GM12878 (cell line): ENCODE data around the gene SLC12A7. TPM values are rescaled to one million over a fixed set of nuclear protein-coding genes. Genes with fewer than 3 reads are reported as not detected.

Experiments used
- ATAC-seq: fragments of 200-7000 bp; cut with Tn5 transposase; 3 replicates; pipeline ENCODE4 v1.9.1; 2020; ENCODE audit warnings: mild to moderate bottlenecking, moderate library complexity
- BruUV-seq: library from RNA; stranded (reverse); fragments of 400-500 nt; replicated peaks from 2 replicates; lab custom pipeline; 2021; lab: Mats Ljungman, UMichigan
- CTCF ChIA-PET: fragments of 300-600 bp; sonication (Branson Sonifier 250); formaldehyde crosslinking; extraction: SDS; loops from one replicate; lab custom pipeline; 2021; ENCODE audit warnings: inconsistent platforms; lab: Yijun Ruan, JAX
- POLR2A ChIA-PET: fragments of 350-600 bp; formaldehyde crosslinking; extraction: SDS; loops from one replicate; lab custom pipeline; 2021; ENCODE audit warnings: inconsistent platforms; lab: Charles Lee
- RAD21 ChIA-PET: fragments of 300-600 bp; sonication (Branson Sonifier 250); formaldehyde crosslinking; loops from one replicate; lab custom pipeline; 2023; ENCODE audit warnings: antibody characterized with exemption; ENCODE audit not compliant: unreplicated experiment; lab: Charles Lee
- SMC1A ChIA-PET: fragments of 300-600 bp; sonication (Branson Sonifier 250); formaldehyde crosslinking; loops from one replicate; lab custom pipeline; 2023; ENCODE audit not compliant: unreplicated experiment, uncharacterized antibody; lab: Charles Lee
- DNase-seq: peaks from one replicate; pipeline ENCODE4 v3.0.0-alpha.2; 2011; ENCODE audit warnings: low read depth, low spot score
- FAIRE-seq: peaks from 3 replicates; lab custom pipeline; 2011; peaks lifted over from hg19 to GRCh38; lab: Jason Lieb, UNC
- H2AFZ ChIP-seq: 2 replicates; pipeline ENCODE4 v1.6.0; 2011; ENCODE audit warnings: low read depth, low read length, control low read depth; ENCODE audit not compliant: control insufficient read depth
- H3K27ac ChIP-seq: 2 replicates; pipeline ENCODE4 v1.5.1; 2011; ENCODE audit warnings: control low read depth; ENCODE audit not compliant: control insufficient read depth, insufficient read depth
- H3K27me3 ChIP-seq, 2 experiments: replicated peaks in 1 of 2; 2 replicates each; pipeline versions ENCODE4 v1.6.0 to v1.6.1; 2011; ENCODE audit warnings: low read length in 1 of 2; ENCODE audit not compliant: control insufficient read depth in 2 of 2, insufficient read depth in 2 of 2
- H3K36me3 ChIP-seq, 2 experiments: 2 replicates each; pipeline ENCODE4 v1.5.1; 2011; ENCODE audit warnings: low read length in 1 of 2; ENCODE audit not compliant: control insufficient read depth in 2 of 2, insufficient read depth in 2 of 2
- H3K4me1 ChIP-seq: 2 replicates; pipeline ENCODE4 v1.6.1; 2011; ENCODE audit warnings: mild to moderate bottlenecking, low read length, moderate library complexity, mixed read lengths; ENCODE audit not compliant: control insufficient read depth, insufficient read depth
- H3K4me2 ChIP-seq: 2 replicates; pipeline ENCODE4 v1.6.0; 2011; ENCODE audit warnings: control low read depth; ENCODE audit not compliant: control insufficient read depth, insufficient read depth
- H3K4me3 ChIP-seq: fragments of 200-600 bp; sonication (generic); 2 replicates; pipeline ENCODE4 v1.5.1; 2016
- H3K79me2 ChIP-seq: 2 replicates; pipeline ENCODE4 v1.6.0; 2011; ENCODE audit warnings: low read length; ENCODE audit not compliant: control insufficient read depth, insufficient read depth
- H3K9ac ChIP-seq: 2 replicates; pipeline ENCODE4 v1.8.0; 2011; ENCODE audit warnings: low read length, control low read depth, mixed read lengths; ENCODE audit not compliant: control insufficient read depth, insufficient read depth
- H3K9me3 ChIP-seq: replicated peaks from 3 replicates; pipeline ENCODE4 v1.5.1; 2011; ENCODE audit warnings: mild to moderate bottlenecking, low read length; ENCODE audit not compliant: control insufficient read depth, insufficient read depth
- H4K20me1 ChIP-seq: 2 replicates; pipeline ENCODE4 v1.6.0; 2011; ENCODE audit not compliant: control insufficient read depth, insufficient read depth
- BCLAF1 ChIP-seq: fragments of 450-650 bp; IDR thresholded peaks from 2 replicates; pipeline ENCODE4 v1.6.1; 2017; ENCODE audit warnings: antibody characterized with exemption, mild to moderate bottlenecking, moderate library complexity
- HCFC1 ChIP-seq: fragments of 150-350 bp; IDR thresholded peaks from 2 replicates; pipeline ENCODE4 v1.6.1; 2014; ENCODE audit warnings: low read length
- IKZF1 ChIP-seq: fragments of 450-650 bp; conservative IDR thresholded peaks from 2 replicates; pipeline ENCODE4 v1.6.1; 2017; ENCODE audit warnings: antibody characterized with exemption, mild to moderate bottlenecking
- KAT2A ChIP-seq: conservative IDR thresholded peaks from 2 replicates; pipeline ENCODE4 v1.6.1; 2011; ENCODE audit warnings: low read depth, low read length; ENCODE audit not compliant: control insufficient read depth
- RELA ChIP-seq: fragments of 450-650 bp; IDR thresholded peaks from 2 replicates; pipeline ENCODE4 v1.8.0; 2014; ENCODE audit warnings: borderline replicate concordance; ENCODE audit not compliant: partially characterized antibody
- ZNF622 ChIP-seq: fragments of 450-650 bp; IDR thresholded peaks from 2 replicates; pipeline ENCODE4 v1.6.1; 2017; ENCODE audit warnings: mild to moderate bottlenecking, inconsistent platforms
- ZZZ3 ChIP-seq: IDR thresholded peaks from 2 replicates; pipeline ENCODE4 v1.6.1; 2011; ENCODE audit warnings: low read depth; ENCODE audit not compliant: control insufficient read depth, insufficient read length
- WGBS: methylation state at CpG from one replicate; pipeline ENCODE4 v1.1.6; 2016; ENCODE audit warnings: low lambda C conversion rate; ENCODE audit not compliant: insufficient replicate concordance, insufficient coverage; ENCODE audit errors: missing lambda C conversion rate; 5-methylcytosine and 5-hydroxymethylcytosine counted together
- in situ Hi-C: fragments of 300-500 bp; cut with MboI; formaldehyde crosslinking; loops from 9 replicates; pipeline ENCODE4 v1.14.3; 2018; ENCODE audit warnings: mixed read lengths
- intact Hi-C: fragments of 100-400 bp; cut with micrococcal nuclease; formaldehyde crosslinking; loops from one replicate; pipeline ENCODE4 v1.14.2; 2022; ENCODE audit not compliant: unreplicated experiment
- polyA plus RNA-seq, 11 experiments: library from polyadenylated mRNA; depleted of rRNA in 4 of 11; unstranded in 6 of 11; stranded (reverse) in 5 of 11; fragments of >200 nt; fragmentation: Nextera tagmentation in 4 of 11; fragmentation: Illumina TruSeq in 1 of 11; extraction: Ambion mirVana in 4 of 11; extraction: Trizol in 1 of 11; gene quantifications; 1 replicate in 1 of 11; 2 replicates in 10 of 11; pipeline versions ENCODE4 v1.2.1 to v1.2.3, GENCODE V29; 2011 to 2016; ENCODE audit warnings: inconsistent platforms in 2 of 11, missing spikeins in 2 of 11, low read depth in 1 of 11
- total RNA-seq, 4 experiments: library from RNA; depleted of rRNA in 3 of 4; stranded (reverse); fragments of >200 nt in 3 of 4; fragmentation: Illumina TruSeq in 1 of 4; extraction: Trizol in 1 of 4; gene quantifications; 2 replicates each; pipeline versions ENCODE4 v1.2.1 to v1.2.3, GENCODE V29; 2013 to 2021
- TF ChIP-seq, protein P1 (sequence below): IDR thresholded peaks from 2 replicates; pipeline ENCODE4 v1.6.1; 2011; ENCODE audit warnings: low read depth, low read length, improper control_type of control experiment, borderline replicate concordance
- TF ChIP-seq, protein P2 (sequence below): IDR thresholded peaks from 2 replicates; pipeline ENCODE4 v1.6.1; 2012; ENCODE audit warnings: improper control_type of control experiment, low read depth, low read length; ENCODE audit not compliant: insufficient replicate concordance
- TF ChIP-seq, protein P3 (sequence below): fragments of 450-650 bp; IDR thresholded peaks from 2 replicates; pipeline ENCODE4 v1.6.1; 2017; ENCODE audit warnings: mild to moderate bottlenecking, low read depth, inconsistent platforms; ENCODE audit not compliant: poor library complexity, severe bottlenecking

SLC12A7 gene
- total and polyA plus RNA-seq, 10 of the 15 experiments (the other 5 are each of a cell fraction or from before 2014, with no cell fraction given): 0.10 to 10.0 (median 2.9) TPM

DNA sequence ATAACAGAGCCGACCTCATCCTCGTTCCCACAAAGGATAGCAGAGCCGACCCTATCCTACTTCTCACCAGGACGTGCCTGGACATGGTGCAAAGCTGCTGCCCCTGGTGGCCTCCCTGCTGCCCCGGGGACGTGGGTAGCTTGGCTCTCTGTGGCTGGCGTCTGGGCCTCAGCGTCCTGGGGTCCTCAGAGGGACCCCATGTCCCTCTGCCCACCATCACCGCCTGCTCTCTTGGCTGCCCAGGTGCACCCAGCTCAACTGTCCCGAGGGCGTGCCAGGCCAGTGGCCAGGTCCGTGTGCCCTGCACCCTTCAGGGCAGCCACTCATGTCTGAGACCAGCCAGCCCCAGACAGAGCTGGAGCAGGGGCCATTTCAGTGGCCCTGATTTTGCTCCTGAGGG, 94.8 kb downstream of the SLC12A7 start (continued):
- TF ChIP-seq ZZZ3: no peak
- TF ChIP-seq, protein P1, sequence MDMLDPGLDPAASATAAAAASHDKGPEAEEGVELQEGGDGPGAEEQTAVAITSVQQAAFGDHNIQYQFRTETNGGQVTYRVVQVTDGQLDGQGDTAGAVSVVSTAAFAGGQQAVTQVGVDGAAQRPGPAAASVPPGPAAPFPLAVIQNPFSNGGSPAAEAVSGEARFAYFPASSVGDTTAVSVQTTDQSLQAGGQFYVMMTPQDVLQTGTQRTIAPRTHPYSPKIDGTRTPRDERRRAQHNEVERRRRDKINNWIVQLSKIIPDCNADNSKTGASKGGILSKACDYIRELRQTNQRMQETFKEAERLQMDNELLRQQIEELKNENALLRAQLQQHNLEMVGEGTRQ: no peak

DNA sequence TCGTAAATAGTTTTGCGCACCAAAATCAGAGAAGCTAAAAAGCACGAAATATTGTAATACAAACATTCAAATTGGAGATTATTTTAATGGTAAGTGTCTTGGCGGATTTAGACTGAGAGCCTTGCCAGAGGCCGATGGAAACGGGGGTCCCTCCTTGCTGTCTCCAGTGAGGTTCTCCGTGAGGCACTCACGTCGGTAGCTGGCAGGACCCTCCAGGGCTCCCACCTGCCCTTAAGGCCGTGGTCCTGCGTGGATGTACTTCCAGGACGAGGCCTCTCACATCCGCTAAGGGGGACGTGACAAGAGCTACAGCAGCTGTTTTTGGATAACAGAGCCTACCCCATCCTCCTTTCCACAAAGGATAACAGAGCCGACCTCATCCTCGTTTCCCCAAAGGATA, 95.4 kb downstream of the SLC12A7 start:
- in situ Hi-C loops: no loop called here
- no peak for FAIRE-seq
- ChIA-PET SMC1A (no interaction called here), POLR2A (no interaction called here), RAD21 (no interaction called here), CTCF (no interaction called here)
- intact Hi-C loops: loop anchor here (10.0 kb wide), 1 partner anchor 128 kb away; no protein-coding TSS in a partner anchor
- no peaks in the 10 kb centered on the region for H4K20me1 ChIP-seq
- TF ChIP-seq, protein P2, sequence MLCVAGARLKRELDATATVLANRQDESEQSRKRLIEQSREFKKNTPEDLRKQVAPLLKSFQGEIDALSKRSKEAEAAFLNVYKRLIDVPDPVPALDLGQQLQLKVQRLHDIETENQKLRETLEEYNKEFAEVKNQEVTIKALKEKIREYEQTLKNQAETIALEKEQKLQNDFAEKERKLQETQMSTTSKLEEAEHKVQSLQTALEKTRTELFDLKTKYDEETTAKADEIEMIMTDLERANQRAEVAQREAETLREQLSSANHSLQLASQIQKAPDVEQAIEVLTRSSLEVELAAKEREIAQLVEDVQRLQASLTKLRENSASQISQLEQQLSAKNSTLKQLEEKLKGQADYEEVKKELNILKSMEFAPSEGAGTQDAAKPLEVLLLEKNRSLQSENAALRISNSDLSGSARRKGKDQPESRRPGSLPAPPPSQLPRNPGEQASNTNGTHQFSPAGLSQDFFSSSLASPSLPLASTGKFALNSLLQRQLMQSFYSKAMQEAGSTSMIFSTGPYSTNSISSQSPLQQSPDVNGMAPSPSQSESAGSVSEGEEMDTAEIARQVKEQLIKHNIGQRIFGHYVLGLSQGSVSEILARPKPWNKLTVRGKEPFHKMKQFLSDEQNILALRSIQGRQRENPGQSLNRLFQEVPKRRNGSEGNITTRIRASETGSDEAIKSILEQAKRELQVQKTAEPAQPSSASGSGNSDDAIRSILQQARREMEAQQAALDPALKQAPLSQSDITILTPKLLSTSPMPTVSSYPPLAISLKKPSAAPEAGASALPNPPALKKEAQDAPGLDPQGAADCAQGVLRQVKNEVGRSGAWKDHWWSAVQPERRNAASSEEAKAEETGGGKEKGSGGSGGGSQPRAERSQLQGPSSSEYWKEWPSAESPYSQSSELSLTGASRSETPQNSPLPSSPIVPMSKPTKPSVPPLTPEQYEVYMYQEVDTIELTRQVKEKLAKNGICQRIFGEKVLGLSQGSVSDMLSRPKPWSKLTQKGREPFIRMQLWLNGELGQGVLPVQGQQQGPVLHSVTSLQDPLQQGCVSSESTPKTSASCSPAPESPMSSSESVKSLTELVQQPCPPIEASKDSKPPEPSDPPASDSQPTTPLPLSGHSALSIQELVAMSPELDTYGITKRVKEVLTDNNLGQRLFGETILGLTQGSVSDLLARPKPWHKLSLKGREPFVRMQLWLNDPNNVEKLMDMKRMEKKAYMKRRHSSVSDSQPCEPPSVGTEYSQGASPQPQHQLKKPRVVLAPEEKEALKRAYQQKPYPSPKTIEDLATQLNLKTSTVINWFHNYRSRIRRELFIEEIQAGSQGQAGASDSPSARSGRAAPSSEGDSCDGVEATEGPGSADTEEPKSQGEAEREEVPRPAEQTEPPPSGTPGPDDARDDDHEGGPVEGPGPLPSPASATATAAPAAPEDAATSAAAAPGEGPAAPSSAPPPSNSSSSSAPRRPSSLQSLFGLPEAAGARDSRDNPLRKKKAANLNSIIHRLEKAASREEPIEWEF: no peak
- TF ChIP-seq, protein P3, sequence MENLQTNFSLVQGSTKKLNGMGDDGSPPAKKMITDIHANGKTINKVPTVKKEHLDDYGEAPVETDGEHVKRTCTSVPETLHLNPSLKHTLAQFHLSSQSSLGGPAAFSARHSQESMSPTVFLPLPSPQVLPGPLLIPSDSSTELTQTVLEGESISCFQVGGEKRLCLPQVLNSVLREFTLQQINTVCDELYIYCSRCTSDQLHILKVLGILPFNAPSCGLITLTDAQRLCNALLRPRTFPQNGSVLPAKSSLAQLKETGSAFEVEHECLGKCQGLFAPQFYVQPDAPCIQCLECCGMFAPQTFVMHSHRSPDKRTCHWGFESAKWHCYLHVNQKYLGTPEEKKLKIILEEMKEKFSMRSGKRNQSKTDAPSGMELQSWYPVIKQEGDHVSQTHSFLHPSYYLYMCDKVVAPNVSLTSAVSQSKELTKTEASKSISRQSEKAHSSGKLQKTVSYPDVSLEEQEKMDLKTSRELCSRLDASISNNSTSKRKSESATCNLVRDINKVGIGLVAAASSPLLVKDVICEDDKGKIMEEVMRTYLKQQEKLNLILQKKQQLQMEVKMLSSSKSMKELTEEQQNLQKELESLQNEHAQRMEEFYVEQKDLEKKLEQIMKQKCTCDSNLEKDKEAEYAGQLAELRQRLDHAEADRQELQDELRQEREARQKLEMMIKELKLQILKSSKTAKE: no peak
- TF ChIP-seq KAT2A: no peak
- no peak for TF ChIP-seq ZNF622
- no peak for TF ChIP-seq IKZF1
- TF ChIP-seq HCFC1: no peak
- no peak for TF ChIP-seq BCLAF1
- TF ChIP-seq RELA: no peak
- no peaks in the 10 kb centered on the region for H3K36me3 ChIP-seq
- no peak for DNase-seq
- no peak overlapping the region for H3K4me2 ChIP-seq
- no peaks in the 10 kb centered on the region for H3K79me2 ChIP-seq
- BruUV-seq: no TSS peak
- no peak for ATAC-seq
- no peak overlapping the region for H3K4me3 ChIP-seq
- H2AFZ ChIP-seq: no peak overlapping the region
- no peaks in the 10 kb centered on the region; a peak in 3 of 4 replicates for H3K27me3 ChIP-seq
- 26% methylated on average over 16 of the region's 16 CpGs for WGBS
- no peaks in the 10 kb centered on the region for H3K9me3 ChIP-seq
- no peak overlapping the region for H3K27ac ChIP-seq
- H3K4me1 ChIP-seq: no peaks in the 10 kb centered on the region
- H3K9ac ChIP-seq: no peak overlapping the region
